DND-41 (cell line): Measurements from ENCODE around the gene FAM171A1.

Experiments
- CTCF ChIP-seq: IDR thresholded peaks from 2 replicates; pipeline ENCODE4 v1.5.1; 2012; ENCODE audit warnings: borderline replicate concordance, low read length, moderate library complexity, mild to moderate bottlenecking; ENCODE audit not compliant: poor library complexity, severe bottlenecking; ENCODE audit errors: extremely low read depth
- EZH2 ChIP-seq: IDR thresholded peaks from 3 replicates; pipeline ENCODE4 v1.6.1; 2012; ENCODE audit warnings: borderline replicate concordance, low read depth, mild to moderate bottlenecking, moderate library complexity, low read length, inconsistent platforms; ENCODE audit not compliant: severe bottlenecking

GRCh38 chr10:15166325-15166724 is 204.8 kb downstream of the FAM171A1 start:
- TF ChIP-seq CTCF: no peak
- TF ChIP-seq EZH2: no peak
